EH (cell line): ENCODE data around the gene APEX2.
"Not testable (repeated sequence)": the region's sequence is repeated elsewhere in the genome, so short reads cannot be mapped to it uniquely, and the experiment has no call there.

Experiments
- DNase-seq: peaks from one replicate; pipeline ENCODE4 v3.0.0-alpha.2; 2015; ENCODE audit warnings: low read depth

The APEX2 gene

DNA sequence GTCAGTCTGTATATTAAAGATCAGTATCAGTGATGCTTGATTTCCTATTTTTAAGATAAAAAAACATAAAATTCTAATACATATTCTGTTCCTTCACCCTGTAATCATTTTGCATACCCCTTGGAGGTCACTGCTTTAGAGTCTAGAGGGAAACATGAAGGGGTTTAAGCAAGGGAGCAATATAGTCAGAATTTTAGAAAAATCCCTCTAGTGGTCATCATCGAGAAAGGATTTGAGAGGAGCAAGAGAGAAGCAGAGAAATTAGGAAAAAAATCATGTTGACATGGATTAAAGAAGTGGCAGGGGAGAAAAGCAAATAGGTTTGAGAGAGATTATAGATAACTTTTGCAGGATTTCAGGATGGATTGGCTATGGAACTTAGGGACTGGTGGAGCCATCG lies 11.1 kb downstream of the APEX2 start:
- peak; percentile 3 for DNase-seq

DNA sequence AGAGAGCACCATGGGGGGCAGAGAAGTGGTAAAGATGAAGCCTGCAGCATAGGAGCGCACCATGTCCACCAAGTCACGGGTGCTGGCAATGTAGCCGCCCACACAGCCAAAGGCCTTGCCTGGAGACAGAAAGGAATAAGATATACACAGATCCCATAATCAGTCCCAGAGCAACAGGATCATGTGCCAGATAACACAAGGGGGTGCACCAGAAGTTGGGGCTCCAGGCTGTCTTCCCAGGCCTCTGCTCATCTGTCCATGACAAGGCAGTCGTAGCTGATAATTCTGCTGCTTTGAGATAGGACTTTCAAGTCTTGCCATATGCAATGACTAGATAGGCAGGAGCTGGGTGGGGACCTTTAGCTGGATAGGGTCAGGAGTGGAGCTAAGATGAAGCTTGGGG lies 14.7 kb downstream of the APEX2 start:
- no peak for DNase-seq

DNA sequence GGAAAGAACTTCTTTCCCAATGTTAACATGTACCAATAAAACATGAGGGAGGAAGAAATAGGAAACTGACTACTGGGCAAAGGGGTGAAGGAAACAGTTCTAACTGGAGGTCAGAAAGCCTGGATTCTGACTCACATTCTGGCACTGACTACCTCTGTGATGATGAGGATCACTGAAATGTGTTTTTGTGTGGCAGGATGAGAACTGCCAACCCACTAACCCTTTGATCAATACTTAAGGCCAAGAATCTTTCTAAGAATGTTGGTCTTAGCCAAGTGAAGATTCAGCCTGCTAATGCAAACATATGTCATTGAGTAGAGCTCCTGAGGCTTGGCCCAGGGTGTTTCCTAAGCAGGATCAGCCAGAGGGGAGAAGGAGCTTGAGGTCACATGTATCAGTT lies 26.0 kb downstream of the APEX2 start:
- peak; percentile 24 for DNase-seq

- no peak for DNase-seq
Observed at GRCh38 chrX:55026840-55027239, 26.7 kb downstream of the APEX2 start.

DNA sequence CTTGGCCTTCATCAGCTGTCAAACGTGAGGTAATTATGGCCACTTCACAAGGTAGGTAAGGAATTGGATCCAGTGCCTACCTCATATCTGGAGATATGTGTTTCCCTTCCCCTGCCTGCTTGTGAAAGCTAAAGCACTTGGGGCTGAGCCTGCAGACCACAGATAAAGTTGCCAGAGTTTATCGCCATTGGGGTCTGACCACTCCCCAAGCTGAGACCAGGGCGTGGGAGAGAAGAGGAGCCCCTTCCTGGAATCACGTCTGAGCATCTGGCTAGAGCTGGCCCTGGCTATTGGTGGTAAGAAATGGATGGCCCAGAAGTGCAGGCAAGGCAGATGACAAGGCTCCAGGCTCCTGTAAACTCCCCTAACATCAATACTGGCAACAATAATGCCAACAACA lies 27.9 kb downstream of the APEX2 start:
- DNase-seq, result no peak

GRCh38 chrX:55028611-55029010 lies 28.4 kb downstream of the APEX2 start:
- no peak for DNase-seq

DNA sequence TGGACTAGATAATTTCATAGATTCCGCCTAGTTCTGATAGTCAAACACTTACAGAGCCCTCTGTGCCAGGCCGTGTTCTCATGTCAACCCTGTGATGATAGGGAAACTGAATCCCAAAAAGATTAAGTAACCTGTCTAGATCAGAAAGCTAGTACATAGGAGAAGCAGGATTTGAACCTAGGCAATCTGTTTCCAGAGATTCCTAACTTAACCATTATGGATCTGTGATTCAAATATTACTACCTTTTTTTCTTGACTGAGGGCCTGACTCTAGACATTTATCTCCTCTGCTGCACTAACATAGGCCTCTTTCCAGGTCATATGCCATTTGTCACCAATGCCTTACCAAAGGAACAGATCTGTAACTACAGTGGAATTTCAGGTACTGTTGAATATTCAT lies 29.1 kb downstream of the APEX2 start:
- DNase-seq, result no peak

DNA sequence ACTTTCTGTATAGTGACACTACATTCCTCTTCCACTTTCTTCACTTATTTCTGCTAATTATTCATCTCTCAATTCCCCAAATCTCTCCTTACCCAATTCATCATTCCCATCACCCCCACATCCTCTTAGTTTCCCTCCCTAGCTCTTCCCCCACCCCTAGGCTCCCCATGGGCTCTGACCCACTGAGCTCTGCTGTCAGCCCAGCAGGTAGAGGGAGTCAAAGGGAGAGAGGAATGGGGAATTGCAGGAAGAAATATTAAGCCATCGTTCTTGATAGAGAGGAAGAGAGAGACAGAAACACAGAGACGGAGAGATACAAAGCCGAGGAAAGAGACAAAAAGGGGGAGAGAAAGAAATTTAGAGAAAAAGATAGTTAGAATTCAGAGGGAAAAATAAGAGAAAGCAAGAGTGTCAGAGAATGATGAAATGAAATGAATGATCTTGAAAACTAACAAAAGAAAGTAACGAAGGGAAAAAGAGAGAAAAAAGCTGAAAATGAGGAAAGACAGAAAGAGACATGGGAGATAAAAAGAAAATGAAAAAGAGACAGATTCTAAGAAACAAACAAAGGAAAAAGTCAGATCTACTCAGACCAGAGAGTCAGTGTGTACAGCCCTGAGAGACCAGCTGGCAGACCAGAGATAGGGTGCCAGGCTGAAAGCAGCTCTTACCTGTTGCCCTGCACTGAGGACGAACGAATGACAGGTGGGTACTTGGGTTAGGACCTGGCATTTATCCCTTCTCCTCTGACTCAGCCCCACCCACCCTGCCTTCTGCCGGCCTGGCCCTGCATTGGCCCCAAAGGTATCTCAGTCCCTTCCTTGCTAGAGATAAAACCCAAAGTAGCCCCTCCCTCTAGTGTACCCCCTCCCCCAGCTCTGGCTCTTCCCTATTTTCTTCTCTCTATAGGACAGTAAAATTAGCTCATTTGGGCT lies 30.4 kb downstream of the APEX2 start, which contains the start of gene ALAS2:
Gene ALAS2 (minus strand): TSS at position 707 of the 935 bp plus-strand sequence. CDS start 4,977 bp downstream, outside the sequence.
- DNase-seq, result no peak

- no peak for DNase-seq
Observed at GRCh38 chrX:55033429-55033828, 33.3 kb downstream of the APEX2 start.

DNA sequence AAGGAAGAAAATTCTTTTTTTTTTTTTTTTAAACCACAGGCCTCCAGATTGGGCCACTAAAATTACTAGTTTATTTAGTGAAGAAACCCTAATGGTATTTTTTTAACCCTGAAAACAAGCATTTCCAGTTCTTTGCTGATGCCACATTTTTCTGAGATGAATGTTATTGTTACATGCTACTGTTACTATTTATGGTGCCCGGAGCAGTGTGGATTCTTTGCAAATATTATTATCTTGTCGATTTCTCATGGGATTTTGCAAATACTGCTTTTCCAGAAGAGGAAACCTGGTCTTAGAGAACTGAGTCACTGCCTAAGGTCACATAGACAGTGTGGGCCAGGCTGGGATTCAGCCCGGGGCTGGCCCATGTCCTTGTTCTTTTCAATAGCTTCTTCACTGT lies 39.3 kb downstream of the APEX2 start:
- peak; percentile 72 for DNase-seq

DNA sequence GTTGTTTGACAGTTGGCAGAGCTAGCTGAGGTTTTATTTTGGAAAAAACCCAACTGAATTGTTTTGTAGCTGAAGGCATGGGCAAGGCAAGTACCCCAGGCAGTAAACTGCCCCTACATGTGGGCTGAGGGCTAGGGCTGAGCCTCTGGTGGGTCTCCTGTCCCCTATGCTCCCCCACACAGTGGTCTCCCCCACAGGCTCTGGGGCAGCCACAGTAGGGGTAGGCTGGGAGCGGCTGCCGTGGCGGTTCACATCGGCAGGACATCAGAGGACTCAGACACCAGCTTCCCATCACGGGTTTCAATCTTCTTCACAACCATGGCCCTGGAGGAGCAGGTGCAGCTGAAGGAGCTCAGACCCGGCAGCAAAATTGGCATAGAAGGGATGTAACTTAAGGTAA lies 41.4 kb downstream of the APEX2 start:
- no peak for DNase-seq

GRCh38 chrX:55050599-55050998 lies 50.4 kb downstream of the APEX2 start:
- DNase-seq, result not testable (repeated sequence)

DNA sequence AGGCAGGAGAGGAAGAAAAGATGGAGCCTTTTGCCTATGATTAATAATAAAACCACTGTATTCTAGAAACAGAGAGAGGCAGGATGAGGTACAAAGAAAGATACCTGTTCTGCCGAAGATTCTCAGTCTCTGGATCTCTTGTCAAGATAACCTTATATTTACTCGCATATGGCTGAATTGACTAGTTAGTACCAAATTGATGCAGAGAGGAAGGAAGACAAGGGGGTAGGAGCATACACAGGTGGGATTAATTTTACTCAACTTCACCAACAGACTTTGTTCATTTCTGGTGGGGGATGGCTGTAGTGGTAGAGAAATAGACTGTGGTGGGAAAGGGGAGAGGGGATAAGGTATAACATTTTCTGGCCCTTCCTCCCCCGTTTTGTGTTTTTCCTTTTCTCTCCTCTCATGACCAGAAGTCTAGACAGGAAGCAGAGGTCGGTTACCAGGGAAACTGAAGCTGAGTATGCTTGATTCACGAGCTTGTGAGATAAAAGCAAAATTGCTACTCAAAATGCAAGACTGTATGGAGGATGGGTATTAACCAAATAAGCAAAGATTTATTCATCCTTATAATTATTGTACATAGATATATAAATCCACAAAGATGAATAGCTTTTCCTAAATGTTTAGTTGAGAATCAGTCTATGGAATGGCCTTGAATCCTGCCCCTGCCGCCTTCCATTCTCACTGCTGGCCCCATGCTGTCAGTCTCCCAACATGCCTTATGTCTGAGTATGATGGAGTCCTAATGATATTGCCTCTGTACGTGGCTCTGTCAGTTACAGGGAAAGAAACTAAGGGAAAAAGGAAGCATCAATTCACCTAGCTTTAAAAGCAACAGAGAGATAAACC lies 56.9 kb downstream of the APEX2 start:
- DNase-seq, result peak; percentile 29

DNA sequence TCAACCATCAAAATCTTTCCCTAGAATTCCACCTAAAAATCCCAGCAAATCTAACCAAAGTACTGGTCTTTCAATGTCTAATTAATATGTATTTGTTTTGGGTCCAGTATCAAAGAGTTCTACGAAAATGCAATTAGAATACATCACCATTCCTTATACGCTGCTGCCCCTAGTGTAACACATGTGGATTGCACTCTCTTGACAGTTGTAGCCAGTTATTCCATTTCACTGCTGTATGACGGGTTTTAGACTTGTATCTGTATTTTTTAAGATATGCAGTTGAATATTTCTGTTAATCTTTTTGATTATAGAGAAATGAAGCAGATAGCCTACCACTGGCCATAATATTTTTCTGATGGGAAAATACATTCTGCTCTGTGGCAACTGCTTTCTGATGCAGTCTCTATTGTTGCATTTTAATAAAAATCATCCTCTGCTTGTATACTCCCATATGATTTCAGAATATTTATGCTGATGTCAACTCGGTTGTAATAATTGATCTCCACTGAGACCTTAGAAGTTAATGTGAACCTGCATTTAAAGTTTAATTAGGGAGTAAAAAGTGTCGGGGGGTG lies 57.6 kb downstream of the APEX2 start:
- DNase-seq, result peak; percentile 35
